Fibroblast of lung (primary cell): Measurements from ENCODE around the gene SAFB2. TPM values are rescaled to one million over a fixed set of nuclear protein-coding genes. Genes with fewer than 3 reads are reported as not detected.

ENCODE experiments used
- DNase-seq, 2 donors: peaks; one replicate each; pipeline versions ENCODE4 v3.0.0 to v3.0.0-alpha.2; 2010; ENCODE audit warnings: low read depth in 2 of 2
- H2AFZ ChIP-seq: 2 replicates; pipeline ENCODE4 v1.5.1; 2012; ENCODE audit warnings: low read length, control low read depth, inconsistent platforms
- H3K27ac ChIP-seq: 2 replicates; pipeline ENCODE4 v1.5.1; 2011; ENCODE audit warnings: low read length, control low read depth; ENCODE audit not compliant: insufficient read depth
- H3K27me3 ChIP-seq: 2 replicates; pipeline ENCODE4 v1.5.1; 2011; ENCODE audit warnings: mild to moderate bottlenecking, low read length; ENCODE audit not compliant: control insufficient read depth, insufficient read depth
- H3K36me3 ChIP-seq: 2 replicates; pipeline ENCODE4 v1.5.1; 2011; ENCODE audit warnings: low read length; ENCODE audit not compliant: control insufficient read depth, insufficient read depth
- H3K4me1 ChIP-seq: 2 replicates; pipeline ENCODE4 v1.5.1; 2011; ENCODE audit warnings: low read length; ENCODE audit not compliant: control insufficient read depth, insufficient read depth; ENCODE audit errors: extremely low read depth
- H3K4me2 ChIP-seq: 2 replicates; pipeline ENCODE4 v1.5.1; 2011; ENCODE audit warnings: low read length, control low read depth; ENCODE audit not compliant: insufficient read depth; ENCODE audit errors: extremely low read depth
- H3K4me3 ChIP-seq, 4 experiments: fragments of 200-600 bp in 1 of 4; sonication (generic) in 1 of 4; replicated peaks in 1 of 4; 2 replicates each; pipeline ENCODE4 v1.5.1; 2011 to 2016; ENCODE audit warnings: low read length in 4 of 4, low read depth in 3 of 4, mild to moderate bottlenecking in 3 of 4, control low read depth in 2 of 4, inconsistent platforms in 1 of 4, mixed read lengths in 1 of 4; ENCODE audit not compliant: insufficient read depth in 1 of 4; ENCODE audit errors: control extremely low read depth in 1 of 4
- H3K79me2 ChIP-seq: 2 replicates; pipeline ENCODE4 v1.5.1; 2012; ENCODE audit warnings: mild to moderate bottlenecking, low read length, inconsistent platforms; ENCODE audit not compliant: control insufficient read depth, insufficient read depth
- H3K9ac ChIP-seq: 2 replicates; pipeline ENCODE4 v1.5.1; 2011; ENCODE audit warnings: mild to moderate bottlenecking, low read length, control low read depth; ENCODE audit not compliant: insufficient read depth
- H3K9me3 ChIP-seq: 2 replicates; pipeline ENCODE4 v1.5.1; 2012; ENCODE audit warnings: low read depth, low read length; ENCODE audit not compliant: control insufficient read depth, insufficient read depth
- H4K20me1 ChIP-seq: 2 replicates; pipeline ENCODE4 v1.5.1; 2011; ENCODE audit warnings: low read length; ENCODE audit not compliant: control insufficient read depth, insufficient read depth; ENCODE audit errors: extremely low read depth
- EZH2 ChIP-seq: IDR thresholded peaks from 2 replicates; pipeline ENCODE4 v1.5.1; 2012; ENCODE audit warnings: low read length, control low read depth, mild to moderate bottlenecking; ENCODE audit errors: missing control alignments
- polyA minus RNA-seq: library from RNA; depleted of rRNA, polyadenylated mRNA; stranded (reverse); fragments of >200 nt; gene quantifications from 2 replicates; pipeline ENCODE4 v1.2.3, GENCODE V29; 2011; ENCODE audit warnings: low replicate concordance
- polyA plus RNA-seq, 2 donors: library from polyadenylated mRNA; depleted of rRNA in 1 of 2; stranded (reverse) in 1 of 2; unstranded in 1 of 2; fragments of >200 nt; gene quantifications; 2 replicates each; pipeline ENCODE4 v1.2.1, GENCODE V29; 2011 to 2012; ENCODE audit warnings: missing spikeins in 1 of 2
- total RNA-seq: library from RNA; depleted of rRNA; stranded (reverse); fragments of >200 nt; gene quantifications from 2 replicates; pipeline ENCODE4 v1.2.1, GENCODE V29; 2014
- TF ChIP-seq, protein P1 (sequence below), 2 donors: IDR thresholded peaks in 1 of 2; conservative IDR thresholded peaks in 1 of 2; 1 replicate in 1 of 2; 2 replicates in 1 of 2; pipeline ENCODE4 v1.5.1; 2011 to 2012; ENCODE audit warnings: low read length in 2 of 2, control low read depth in 1 of 2, inconsistent platforms in 1 of 2, low read depth in 1 of 2, mild to moderate bottlenecking in 1 of 2

Gene SAFB2
- total RNA-seq (29.0 and 35.8 TPM in 2 replicates), polyA plus RNA-seq (16.9 and 21.3 TPM in 2 replicates), polyA minus RNA-seq (20.3 and 24.5 TPM in 2 replicates)
- polyA plus RNA-seq (2012), result 25.1 and 32.6 TPM in 2 replicates

DNA sequence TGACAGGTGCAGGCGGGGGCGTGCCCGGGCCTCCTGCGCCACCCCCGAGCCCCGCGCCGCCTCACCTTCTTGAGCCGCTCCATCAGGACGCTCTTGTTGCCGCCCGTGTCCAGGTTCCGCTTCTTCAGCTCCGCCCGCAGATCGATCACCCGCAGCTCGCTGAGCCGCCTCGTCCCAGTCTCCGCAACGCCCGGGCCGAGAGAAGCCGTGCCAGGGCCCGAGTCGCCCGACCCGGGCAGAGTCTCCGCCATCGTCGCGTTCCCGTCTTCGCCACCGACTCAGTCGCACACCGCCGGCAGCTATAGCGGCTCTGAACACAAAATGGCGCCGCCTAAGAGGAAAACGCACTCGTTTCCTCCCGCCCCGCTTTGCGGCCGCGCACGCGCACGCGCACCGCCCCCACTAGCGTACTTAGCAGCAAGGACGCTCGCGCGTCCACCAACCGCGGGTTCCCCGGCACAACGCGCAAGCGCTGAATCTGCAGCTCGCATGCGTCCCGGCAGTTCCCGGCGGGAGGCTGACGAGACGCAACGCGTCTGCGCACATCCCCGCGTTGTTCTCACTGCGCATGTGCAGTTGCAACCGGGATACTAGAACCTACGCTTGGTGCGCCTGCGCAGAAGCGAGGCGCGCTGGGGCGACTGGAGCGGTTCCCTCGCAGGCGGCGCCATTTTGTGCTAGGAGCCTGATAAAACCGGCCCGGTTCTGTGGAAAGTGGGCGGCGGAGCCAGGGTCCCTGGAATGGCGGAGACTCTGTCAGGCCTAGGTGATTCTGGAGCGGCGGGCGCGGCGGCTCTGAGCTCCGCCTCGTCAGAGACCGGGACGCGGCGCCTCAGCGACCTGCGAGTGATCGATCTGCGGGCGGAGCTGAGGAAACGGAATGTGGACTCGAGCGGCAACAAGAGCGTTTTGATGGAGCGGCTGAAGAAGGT, at the start of gene SAFB2, which contains the start of gene SAFB:
Gene SAFB2 (minus strand): TSS at position 312 of the 932 bp plus-strand sequence. CDS start 61 bp downstream, at position 251.
Gene SAFB (plus strand): TSS at position 619 of the 932 bp plus-strand sequence. CDS start 123 bp downstream, at position 742.
- TF ChIP-seq, protein P1, sequence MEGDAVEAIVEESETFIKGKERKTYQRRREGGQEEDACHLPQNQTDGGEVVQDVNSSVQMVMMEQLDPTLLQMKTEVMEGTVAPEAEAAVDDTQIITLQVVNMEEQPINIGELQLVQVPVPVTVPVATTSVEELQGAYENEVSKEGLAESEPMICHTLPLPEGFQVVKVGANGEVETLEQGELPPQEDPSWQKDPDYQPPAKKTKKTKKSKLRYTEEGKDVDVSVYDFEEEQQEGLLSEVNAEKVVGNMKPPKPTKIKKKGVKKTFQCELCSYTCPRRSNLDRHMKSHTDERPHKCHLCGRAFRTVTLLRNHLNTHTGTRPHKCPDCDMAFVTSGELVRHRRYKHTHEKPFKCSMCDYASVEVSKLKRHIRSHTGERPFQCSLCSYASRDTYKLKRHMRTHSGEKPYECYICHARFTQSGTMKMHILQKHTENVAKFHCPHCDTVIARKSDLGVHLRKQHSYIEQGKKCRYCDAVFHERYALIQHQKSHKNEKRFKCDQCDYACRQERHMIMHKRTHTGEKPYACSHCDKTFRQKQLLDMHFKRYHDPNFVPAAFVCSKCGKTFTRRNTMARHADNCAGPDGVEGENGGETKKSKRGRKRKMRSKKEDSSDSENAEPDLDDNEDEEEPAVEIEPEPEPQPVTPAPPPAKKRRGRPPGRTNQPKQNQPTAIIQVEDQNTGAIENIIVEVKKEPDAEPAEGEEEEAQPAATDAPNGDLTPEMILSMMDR (conservative IDR thresholded peaks at IDR 0.05 in 1 of 2, IDR thresholded peaks at IDR 0.05 in 1 of 2; ENCODE audit: low read depth in 1 of 2, low read length in 2 of 2), result no peak
- no peak for TF ChIP-seq EZH2
- H3K9me3 ChIP-seq, result no peaks in the 10 kb centered on the region
- H3K4me3 ChIP-seq, result peak within 1 kb of the TSS; percentile 84 to 98 (median 95)
- H4K20me1 ChIP-seq, result no peaks in the 10 kb centered on the region
- H2AFZ ChIP-seq, result peak within 1 kb of the TSS; percentile 65
- H3K9ac ChIP-seq, result peak within 1 kb of the TSS; percentile 97
- DNase-seq, result peak; percentile 99 to 100
- H3K4me2 ChIP-seq, result peak within 1 kb of the TSS; percentile 96
- no peaks in the 10 kb centered on the region for H3K27me3 ChIP-seq
- H3K27ac ChIP-seq, result peak within 1 kb of the TSS; percentile 93
- H3K4me1 ChIP-seq, result peaks cover 14% of the 10 kb centered on the region
- peaks cover 91% of the 10 kb centered on the region for H3K79me2 ChIP-seq
- peaks cover 14% of the 10 kb centered on the region for H3K36me3 ChIP-seq

DNA sequence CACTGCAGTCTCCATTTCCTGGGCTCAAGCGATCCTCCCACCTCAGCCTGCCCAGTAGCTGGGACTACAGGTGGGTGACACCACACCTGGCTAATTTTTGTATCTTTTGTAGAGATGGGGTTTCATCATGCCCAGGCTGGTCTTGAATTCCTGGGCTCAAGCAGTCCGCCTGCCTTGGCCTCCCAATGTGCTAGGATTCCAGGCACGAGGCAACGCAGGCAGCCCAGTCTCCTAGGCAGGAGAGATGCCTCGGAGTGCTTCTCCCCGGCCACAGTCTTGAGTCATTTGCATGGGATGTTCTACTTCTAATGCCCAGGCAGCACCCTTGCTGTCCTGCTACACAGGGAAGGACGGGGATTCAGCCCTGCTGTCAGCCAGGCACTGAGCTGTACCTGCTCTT, 49.0 kb upstream of the SAFB2 start:
- no peak overlapping the region for H3K4me2 ChIP-seq
- no peak overlapping the region for H3K4me3 ChIP-seq
- H2AFZ ChIP-seq, result no peak overlapping the region
- no peaks in the 10 kb centered on the region for H4K20me1 ChIP-seq
- no peaks in the 10 kb centered on the region for H3K4me1 ChIP-seq
- H3K9me3 ChIP-seq, result no peaks in the 10 kb centered on the region
- peaks cover 26% of the 10 kb centered on the region for H3K36me3 ChIP-seq
- no peak for DNase-seq
- no peak overlapping the region for H3K9ac ChIP-seq
- TF ChIP-seq, protein P1 (conservative IDR thresholded peaks at IDR 0.05 in 1 of 2, IDR thresholded peaks at IDR 0.05 in 1 of 2; ENCODE audit: low read depth in 1 of 2, low read length in 2 of 2), result no peak
- no peak for TF ChIP-seq EZH2
- H3K79me2 ChIP-seq, result no peaks in the 10 kb centered on the region
- no peak overlapping the region for H3K27ac ChIP-seq
- H3K27me3 ChIP-seq, result no peaks in the 10 kb centered on the region

DNA sequence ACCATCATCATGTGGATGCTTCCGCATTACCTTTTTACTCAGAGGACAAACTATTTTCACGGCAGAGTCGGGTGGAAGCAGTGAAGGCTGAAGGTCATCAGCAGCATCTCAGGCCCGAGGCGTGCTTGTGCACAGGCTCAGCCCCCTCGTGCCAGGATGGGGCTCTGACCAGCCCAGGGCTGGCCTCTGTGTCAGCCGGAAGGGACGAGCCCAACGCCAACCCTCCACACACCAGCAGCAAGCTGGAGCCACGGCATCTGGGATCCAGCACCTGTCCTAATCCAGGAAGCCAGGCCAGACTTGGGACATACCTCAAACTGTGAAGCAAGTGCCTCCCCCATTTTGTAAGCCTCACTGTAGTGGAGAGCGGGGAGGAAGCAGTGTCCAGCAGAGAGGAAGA, 46.6 kb upstream of the SAFB2 start:
- H3K4me1 ChIP-seq, result peaks cover 3% of the 10 kb centered on the region
- no peaks in the 10 kb centered on the region for H3K9me3 ChIP-seq
- H2AFZ ChIP-seq, result no peak overlapping the region
- H3K4me2 ChIP-seq, result no peak overlapping the region
- no peaks in the 10 kb centered on the region for H3K27me3 ChIP-seq
- H4K20me1 ChIP-seq, result no peaks in the 10 kb centered on the region
- TF ChIP-seq, protein P1 (conservative IDR thresholded peaks at IDR 0.05 in 1 of 2, IDR thresholded peaks at IDR 0.05 in 1 of 2; ENCODE audit: low read depth in 1 of 2, low read length in 2 of 2), result no peak
- TF ChIP-seq EZH2, result no peak
- H3K36me3 ChIP-seq, result peaks cover 30% of the 10 kb centered on the region
- H3K79me2 ChIP-seq, result no peaks in the 10 kb centered on the region
- no peak overlapping the region for H3K9ac ChIP-seq
- H3K27ac ChIP-seq, result no peak overlapping the region
- H3K4me3 ChIP-seq, result no peak overlapping the region
- DNase-seq, result no peak
